WTC11 (cell line): ENCODE data around the gene RFESD. TPM values are rescaled to one million over a fixed set of nuclear protein-coding genes. Genes with fewer than 3 reads are reported as not detected.

Experiments used
- ATAC-seq: fragments of 200-7000 bp; cut with Tn5 transposase; 2 replicates; pipeline ENCODE4 v1.10.0; 2021; ENCODE audit warnings: mild to moderate bottlenecking, moderate library complexity
- CTCF ChIA-PET: fragments of 300-600 bp; sonication (Branson Sonifier 250); formaldehyde crosslinking; loops from one replicate; lab custom pipeline; 2021; ENCODE audit warnings: antibody characterized with exemption; lab: Charles Lee
- POLR2A ChIA-PET: fragments of 350-600 bp; sonication (Branson Sonifier 250); formaldehyde crosslinking; loops from one replicate; lab custom pipeline; 2021; ENCODE audit warnings: antibody characterized with exemption; lab: Charles Lee
- DNase-seq: peaks from one replicate; pipeline ENCODE4 v3.0.0; 2021; ENCODE audit warnings: low spot score
- H3K27ac Mint-ChIP-seq: 2 replicates; pipeline ENCODE4 v1.8.0; 2021; ENCODE audit warnings: mixed read lengths
- H3K27me3 Mint-ChIP-seq: 2 replicates; pipeline ENCODE4 v1.8.0; 2021; ENCODE audit warnings: low read depth, mild to moderate bottlenecking, moderate library complexity, mixed read lengths
- H3K36me3 Mint-ChIP-seq: 2 replicates; pipeline ENCODE4 v1.8.0; 2021; ENCODE audit warnings: mixed read lengths
- H3K4me1 Mint-ChIP-seq: 2 replicates; pipeline ENCODE4 v1.8.0; 2022; ENCODE audit warnings: mixed read lengths
- H3K4me3 Mint-ChIP-seq: 2 replicates; pipeline ENCODE4 v1.8.0; 2021; ENCODE audit warnings: mild to moderate bottlenecking, moderate library complexity, mixed read lengths
- H3K9me3 Mint-ChIP-seq: 2 replicates; pipeline ENCODE4 v1.8.0; 2021; ENCODE audit warnings: mixed read lengths
- ARID4B ChIP-seq: sonication (generic); formaldehyde crosslinking; IDR thresholded peaks from 2 replicates; pipeline ENCODE4 v1.8.0; 2023; ENCODE audit warnings: missing genetic modification reagents, mild to moderate bottlenecking, borderline replicate concordance
- ATF1 ChIP-seq: sonication (generic); formaldehyde crosslinking; IDR thresholded peaks from 2 replicates; pipeline ENCODE4 v1.8.1; 2023; ENCODE audit warnings: mild to moderate bottlenecking, moderate library complexity, missing genetic modification reagents
- CBFB ChIP-seq: sonication (generic); formaldehyde crosslinking; IDR thresholded peaks from 2 replicates; pipeline ENCODE4 v1.8.1; 2022; ENCODE audit warnings: mild to moderate bottlenecking, low read depth, missing genetic modification reagents
- CTCF ChIP-seq: fragments of 200-600 bp; IDR thresholded peaks from 2 replicates; pipeline ENCODE4 v1.8.0; 2022; ENCODE audit warnings: antibody characterized with exemption
- ELF4 ChIP-seq: sonication (generic); formaldehyde crosslinking; IDR thresholded peaks from 2 replicates; pipeline ENCODE4 v1.8.1; 2022; ENCODE audit warnings: low read depth, mild to moderate bottlenecking, moderate library complexity, missing genetic modification reagents
- ETV6 ChIP-seq: sonication (generic); formaldehyde crosslinking; IDR thresholded peaks from 2 replicates; pipeline ENCODE4 v1.8.1; 2022; ENCODE audit warnings: mild to moderate bottlenecking, missing genetic modification reagents
- FOXJ3 ChIP-seq: sonication (generic); formaldehyde crosslinking; IDR thresholded peaks from 2 replicates; pipeline ENCODE4 v1.9.0; 2021; ENCODE audit warnings: missing genetic modification reagents, mild to moderate bottlenecking, borderline replicate concordance
- GABPB1 ChIP-seq: sonication (generic); formaldehyde crosslinking; IDR thresholded peaks from 2 replicates; pipeline ENCODE4 v1.8.1; 2023; ENCODE audit warnings: mild to moderate bottlenecking, missing genetic modification reagents
- IRF2 ChIP-seq: sonication (generic); formaldehyde crosslinking; IDR thresholded peaks from 2 replicates; pipeline ENCODE4 v1.8.0; 2022; ENCODE audit warnings: low read depth, missing genetic modification reagents, borderline replicate concordance
- JAZF1 ChIP-seq: fragments of 250-450 bp; sonication (Bioruptor Pico); IDR thresholded peaks from 2 replicates; pipeline ENCODE4 v1.9.0; 2021; ENCODE audit warnings: moderate library complexity, mild to moderate bottlenecking, inconsistent platforms
- JUN ChIP-seq: sonication (generic); formaldehyde crosslinking; IDR thresholded peaks from 2 replicates; pipeline ENCODE4 v1.8.0; 2023; ENCODE audit warnings: mild to moderate bottlenecking, missing genetic modification reagents
- MYBL2 ChIP-seq: sonication (generic); formaldehyde crosslinking; IDR thresholded peaks from 2 replicates; pipeline ENCODE4 v1.8.1; 2023; ENCODE audit warnings: mild to moderate bottlenecking, moderate library complexity, missing genetic modification reagents
- NFYB ChIP-seq: sonication (generic); formaldehyde crosslinking; conservative IDR thresholded peaks from 2 replicates; pipeline ENCODE4 v1.8.0; 2022; ENCODE audit warnings: low read depth, missing genetic modification reagents
- NR2C2 ChIP-seq: sonication (generic); formaldehyde crosslinking; IDR thresholded peaks from 2 replicates; pipeline ENCODE4 v1.8.0; 2022; ENCODE audit warnings: mild to moderate bottlenecking, missing genetic modification reagents
- PRRX2 ChIP-seq: fragments of 250-450 bp; sonication (Bioruptor Pico); IDR thresholded peaks from 2 replicates; pipeline ENCODE4 v1.8.0; 2021; ENCODE audit warnings: mild to moderate bottlenecking
- SOX15 ChIP-seq: fragments of 250-450 bp; sonication (Bioruptor Pico); IDR thresholded peaks from 2 replicates; pipeline ENCODE4 v1.9.0; 2021; ENCODE audit warnings: mild to moderate bottlenecking
- ZBTB21 ChIP-seq: sonication (generic); formaldehyde crosslinking; IDR thresholded peaks from 2 replicates; pipeline ENCODE4 v1.8.1; 2023; ENCODE audit warnings: mild to moderate bottlenecking, missing genetic modification reagents, borderline replicate concordance
- ZNF232 ChIP-seq: sonication (generic); formaldehyde crosslinking; IDR thresholded peaks from 2 replicates; pipeline ENCODE4 v1.8.0; 2022; ENCODE audit warnings: mild to moderate bottlenecking, missing genetic modification reagents
- ZNF396 ChIP-seq: fragments of 250-450 bp; sonication (Bioruptor Pico); IDR thresholded peaks from 2 replicates; pipeline ENCODE4 v1.8.0; 2021; ENCODE audit warnings: mild to moderate bottlenecking, moderate library complexity, borderline replicate concordance
- ZNF423 ChIP-seq: fragments of 250-450 bp; sonication (Bioruptor Pico); IDR thresholded peaks from 2 replicates; pipeline ENCODE4 v2.1.2; 2022; ENCODE audit warnings: mild to moderate bottlenecking, moderate library complexity
- ZNF671 ChIP-seq: fragments of 250-450 bp; sonication (Bioruptor Pico); IDR thresholded peaks from 2 replicates; pipeline ENCODE4 v1.8.0; 2021; ENCODE audit warnings: mild to moderate bottlenecking
- total RNA-seq: library from RNA; stranded (reverse); gene quantifications from 3 replicates; pipeline ENCODE4 v1.2.3, GENCODE V29; 2021
- TF ChIP-seq, protein P1 (sequence below): fragments of 250-450 bp; sonication (Bioruptor Pico); IDR thresholded peaks from 2 replicates; pipeline ENCODE4 v1.9.0; 2021; ENCODE audit warnings: mild to moderate bottlenecking
- TF ChIP-seq, protein P2 (sequence below): sonication (generic); formaldehyde crosslinking; IDR thresholded peaks from 2 replicates; pipeline ENCODE4 v1.8.1; 2023; ENCODE audit warnings: mild to moderate bottlenecking, missing genetic modification reagents, moderate library complexity
- TF ChIP-seq, protein P3 (sequence below): fragments of 250-450 bp; sonication (Bioruptor Pico); conservative IDR thresholded peaks from 2 replicates; pipeline ENCODE4 v1.9.0; 2021; ENCODE audit warnings: mild to moderate bottlenecking

RFESD gene
- total RNA-seq, 1 experiment from 2014 or later, result 5.7 TPM

GRCh38 chr5:95684361-95684760, 37.8 kb downstream of the RFESD start (continued):
- TF ChIP-seq, protein P1, sequence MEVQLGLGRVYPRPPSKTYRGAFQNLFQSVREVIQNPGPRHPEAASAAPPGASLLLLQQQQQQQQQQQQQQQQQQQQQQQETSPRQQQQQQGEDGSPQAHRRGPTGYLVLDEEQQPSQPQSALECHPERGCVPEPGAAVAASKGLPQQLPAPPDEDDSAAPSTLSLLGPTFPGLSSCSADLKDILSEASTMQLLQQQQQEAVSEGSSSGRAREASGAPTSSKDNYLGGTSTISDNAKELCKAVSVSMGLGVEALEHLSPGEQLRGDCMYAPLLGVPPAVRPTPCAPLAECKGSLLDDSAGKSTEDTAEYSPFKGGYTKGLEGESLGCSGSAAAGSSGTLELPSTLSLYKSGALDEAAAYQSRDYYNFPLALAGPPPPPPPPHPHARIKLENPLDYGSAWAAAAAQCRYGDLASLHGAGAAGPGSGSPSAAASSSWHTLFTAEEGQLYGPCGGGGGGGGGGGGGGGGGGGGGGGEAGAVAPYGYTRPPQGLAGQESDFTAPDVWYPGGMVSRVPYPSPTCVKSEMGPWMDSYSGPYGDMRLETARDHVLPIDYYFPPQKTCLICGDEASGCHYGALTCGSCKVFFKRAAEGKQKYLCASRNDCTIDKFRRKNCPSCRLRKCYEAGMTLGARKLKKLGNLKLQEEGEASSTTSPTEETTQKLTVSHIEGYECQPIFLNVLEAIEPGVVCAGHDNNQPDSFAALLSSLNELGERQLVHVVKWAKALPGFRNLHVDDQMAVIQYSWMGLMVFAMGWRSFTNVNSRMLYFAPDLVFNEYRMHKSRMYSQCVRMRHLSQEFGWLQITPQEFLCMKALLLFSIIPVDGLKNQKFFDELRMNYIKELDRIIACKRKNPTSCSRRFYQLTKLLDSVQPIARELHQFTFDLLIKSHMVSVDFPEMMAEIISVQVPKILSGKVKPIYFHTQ (CRISPR knock-in tag), result no peak
- no peak for TF ChIP-seq ELF4 (CRISPR knock-in tag)
- TF ChIP-seq ZNF423 (CRISPR knock-in tag), result no peak

- Mint-ChIP-seq H3K36me3 (no peaks in the 10 kb centered on the region), H3K4me1 (no peaks in the 10 kb centered on the region; the same call in 1 of the 2 replicates), H3K4me3 (no peak overlapping the region), H3K9me3 (peaks cover 16% of the 10 kb centered on the region), H3K27ac (no peak overlapping the region), H3K27me3 (no peaks in the 10 kb centered on the region)
- ChIA-PET CTCF (no interaction called here), POLR2A (no interaction called here)
- DNase-seq (no peak), ATAC-seq (no peak)
- TF ChIP-seq MYBL2 (CRISPR knock-in tag) (no peak), ZNF671 (CRISPR knock-in tag) (no peak), CBFB (CRISPR knock-in tag) (no peak), JUN (CRISPR knock-in tag) (no peak), NFYB (no peak), ZNF396 (CRISPR knock-in tag) (no peak), ATF1 (CRISPR knock-in tag) (no peak), NR2C2 (CRISPR knock-in tag) (no peak), CTCF (no peak)
- TF ChIP-seq, protein P2, sequence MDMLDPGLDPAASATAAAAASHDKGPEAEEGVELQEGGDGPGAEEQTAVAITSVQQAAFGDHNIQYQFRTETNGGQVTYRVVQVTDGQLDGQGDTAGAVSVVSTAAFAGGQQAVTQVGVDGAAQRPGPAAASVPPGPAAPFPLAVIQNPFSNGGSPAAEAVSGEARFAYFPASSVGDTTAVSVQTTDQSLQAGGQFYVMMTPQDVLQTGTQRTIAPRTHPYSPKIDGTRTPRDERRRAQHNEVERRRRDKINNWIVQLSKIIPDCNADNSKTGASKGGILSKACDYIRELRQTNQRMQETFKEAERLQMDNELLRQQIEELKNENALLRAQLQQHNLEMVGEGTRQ, result no peak
Observed at GRCh38 chr5:95686651-95687050, 40.1 kb downstream of the RFESD start.

GRCh38 chr5:95689680-95690079, 43.1 kb downstream of the RFESD start:
- Mint-ChIP-seq H3K27ac (no peak overlapping the region), H3K36me3 (no peaks in the 10 kb centered on the region), H3K4me1 (no peaks in the 10 kb centered on the region), H3K27me3 (no peaks in the 10 kb centered on the region), H3K9me3 (peaks cover 16% of the 10 kb centered on the region), H3K4me3 (no peak overlapping the region)
- DNase-seq (no peak), ATAC-seq (no peak)
- ChIA-PET CTCF (no interaction called here), POLR2A (no interaction called here)
- TF ChIP-seq FOXJ3 (no peak), IRF2 (CRISPR knock-in tag) (no peak), ETV6 (no peak), ZNF232 (CRISPR knock-in tag) (no peak), JAZF1 (CRISPR knock-in tag) (no peak), ZBTB21 (CRISPR knock-in tag) (no peak), MYBL2 (CRISPR knock-in tag) (no peak), PRRX2 (CRISPR knock-in tag) (no peak), GABPB1 (CRISPR knock-in tag) (no peak), SOX15 (CRISPR knock-in tag) (no peak), ARID4B (no peak), ZNF423 (CRISPR knock-in tag) (no peak)
- TF ChIP-seq, protein P3, sequence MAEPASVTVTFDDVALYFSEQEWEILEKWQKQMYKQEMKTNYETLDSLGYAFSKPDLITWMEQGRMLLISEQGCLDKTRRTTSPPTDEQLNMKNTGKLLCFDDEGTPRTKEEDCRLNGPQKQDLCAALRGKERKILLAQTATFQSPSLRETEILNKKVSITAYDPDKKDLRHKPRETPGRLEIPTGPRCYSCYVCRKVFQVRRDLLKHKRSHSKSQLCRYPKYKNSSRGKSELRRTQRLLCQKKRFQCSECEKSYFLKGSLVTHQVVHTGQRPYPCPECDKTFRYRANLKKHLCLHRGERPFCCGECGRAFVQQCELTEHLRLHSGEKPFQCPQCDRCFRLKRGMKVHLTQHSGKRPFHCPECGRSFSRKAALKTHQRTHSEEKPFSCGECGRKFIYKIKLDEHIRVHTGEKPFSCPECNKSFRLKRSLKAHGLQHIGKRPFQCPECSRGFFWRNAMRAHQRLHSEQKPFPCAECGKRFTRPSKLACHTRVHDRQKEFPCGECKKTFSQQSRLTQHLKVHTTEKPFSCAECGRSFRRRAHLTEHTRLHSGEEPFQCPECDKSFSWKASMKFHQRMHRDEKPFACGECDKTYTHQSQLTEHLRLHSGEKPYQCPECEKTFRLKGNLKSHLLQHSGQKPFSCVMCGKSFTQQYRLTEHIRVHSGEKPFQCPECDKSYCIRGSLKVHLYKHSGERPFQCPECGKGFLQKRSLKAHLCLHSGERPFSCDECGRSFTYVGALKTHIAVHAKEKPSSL (CRISPR knock-in tag), result no peak
